ENCODE data around the gene DLX3.

Gene DLX3

DNA sequence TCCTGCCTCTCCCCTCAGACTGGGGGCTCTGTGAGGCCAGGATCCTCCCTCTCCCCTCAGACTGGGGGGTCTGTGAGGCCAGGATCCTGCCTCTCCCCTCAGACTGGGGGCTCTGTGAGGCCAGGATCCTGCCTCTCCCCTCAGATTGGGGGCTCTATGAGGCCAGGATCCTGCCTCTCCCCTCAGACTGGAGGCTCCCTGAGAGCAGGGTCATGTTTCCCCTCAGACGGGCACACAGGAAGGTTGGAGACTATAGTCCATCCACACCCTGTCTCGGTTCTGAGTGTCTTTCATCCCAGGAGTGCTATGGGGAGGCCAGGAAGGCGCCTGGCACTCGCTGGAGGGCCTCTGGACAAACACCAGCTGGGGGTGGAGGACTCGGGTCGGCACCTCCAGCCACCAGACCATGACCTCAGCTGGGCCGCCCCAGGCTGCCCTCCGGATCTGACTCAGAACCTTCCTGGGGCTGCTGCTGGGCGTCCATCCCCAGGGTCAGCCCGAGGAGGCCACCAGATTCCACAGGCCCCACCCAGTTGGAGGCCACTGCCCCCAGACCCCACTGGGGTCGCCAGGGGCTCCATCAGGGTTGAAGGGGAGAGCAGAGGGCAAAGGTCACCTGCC, 48.0 kb downstream of the DLX3 start:
- no peaks in the 10 kb centered on the region for H3K4me1 ChIP-seq (ENCODE audit: control insufficient read depth in 1 of 2, insufficient read depth in 1 of 2, low read depth in 1 of 2, low read length in 1 of 2)
- peaks cover 88% of the 10 kb centered on the region for H3K27me3 ChIP-seq
- no peak overlapping the region for H3K27ac ChIP-seq
- no peaks in the 10 kb centered on the region for H3K9me3 ChIP-seq
- TF ChIP-seq, protein P1, sequence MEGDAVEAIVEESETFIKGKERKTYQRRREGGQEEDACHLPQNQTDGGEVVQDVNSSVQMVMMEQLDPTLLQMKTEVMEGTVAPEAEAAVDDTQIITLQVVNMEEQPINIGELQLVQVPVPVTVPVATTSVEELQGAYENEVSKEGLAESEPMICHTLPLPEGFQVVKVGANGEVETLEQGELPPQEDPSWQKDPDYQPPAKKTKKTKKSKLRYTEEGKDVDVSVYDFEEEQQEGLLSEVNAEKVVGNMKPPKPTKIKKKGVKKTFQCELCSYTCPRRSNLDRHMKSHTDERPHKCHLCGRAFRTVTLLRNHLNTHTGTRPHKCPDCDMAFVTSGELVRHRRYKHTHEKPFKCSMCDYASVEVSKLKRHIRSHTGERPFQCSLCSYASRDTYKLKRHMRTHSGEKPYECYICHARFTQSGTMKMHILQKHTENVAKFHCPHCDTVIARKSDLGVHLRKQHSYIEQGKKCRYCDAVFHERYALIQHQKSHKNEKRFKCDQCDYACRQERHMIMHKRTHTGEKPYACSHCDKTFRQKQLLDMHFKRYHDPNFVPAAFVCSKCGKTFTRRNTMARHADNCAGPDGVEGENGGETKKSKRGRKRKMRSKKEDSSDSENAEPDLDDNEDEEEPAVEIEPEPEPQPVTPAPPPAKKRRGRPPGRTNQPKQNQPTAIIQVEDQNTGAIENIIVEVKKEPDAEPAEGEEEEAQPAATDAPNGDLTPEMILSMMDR (IDR thresholded peaks at IDR 0.05), result no peak
- H3K36me3 ChIP-seq, result no peaks in the 10 kb centered on the region
- H3K4me3 ChIP-seq (ENCODE audit: low read depth in 1 of 2, low read length in 1 of 2), result no peak overlapping the region

DNA sequence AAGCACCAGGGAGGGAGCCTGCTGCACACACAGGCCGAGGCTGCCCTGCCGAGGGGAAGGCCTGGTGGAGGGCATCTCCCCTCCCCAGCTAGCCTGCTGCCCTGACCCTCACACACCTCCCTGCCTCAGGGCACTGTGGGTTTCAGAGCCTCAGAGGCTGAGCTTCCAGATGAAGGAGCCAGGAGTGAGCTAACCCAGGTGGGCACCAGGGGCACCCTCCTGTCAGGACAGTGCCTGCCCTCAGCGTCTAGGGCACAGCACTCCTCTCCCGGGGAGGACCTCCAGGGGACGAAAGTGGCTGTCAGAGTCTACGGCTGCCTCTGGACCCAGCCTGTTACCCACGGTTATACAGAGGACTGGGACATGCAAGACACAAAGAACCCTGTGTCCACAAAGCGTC, 48.8 kb downstream of the DLX3 start:
- no peak overlapping the region for H3K4me3 ChIP-seq (ENCODE audit: low read depth in 1 of 2, low read length in 1 of 2)
- no peak overlapping the region for H3K27ac ChIP-seq
- TF ChIP-seq, protein P1 (IDR thresholded peaks at IDR 0.05), result no peak
- H3K9me3 ChIP-seq, result no peaks in the 10 kb centered on the region
- no peaks in the 10 kb centered on the region for H3K4me1 ChIP-seq (ENCODE audit: control insufficient read depth in 1 of 2, insufficient read depth in 1 of 2, low read depth in 1 of 2, low read length in 1 of 2)
- H3K36me3 ChIP-seq, result no peaks in the 10 kb centered on the region
- peaks cover 85% of the 10 kb centered on the region for H3K27me3 ChIP-seq

DNA sequence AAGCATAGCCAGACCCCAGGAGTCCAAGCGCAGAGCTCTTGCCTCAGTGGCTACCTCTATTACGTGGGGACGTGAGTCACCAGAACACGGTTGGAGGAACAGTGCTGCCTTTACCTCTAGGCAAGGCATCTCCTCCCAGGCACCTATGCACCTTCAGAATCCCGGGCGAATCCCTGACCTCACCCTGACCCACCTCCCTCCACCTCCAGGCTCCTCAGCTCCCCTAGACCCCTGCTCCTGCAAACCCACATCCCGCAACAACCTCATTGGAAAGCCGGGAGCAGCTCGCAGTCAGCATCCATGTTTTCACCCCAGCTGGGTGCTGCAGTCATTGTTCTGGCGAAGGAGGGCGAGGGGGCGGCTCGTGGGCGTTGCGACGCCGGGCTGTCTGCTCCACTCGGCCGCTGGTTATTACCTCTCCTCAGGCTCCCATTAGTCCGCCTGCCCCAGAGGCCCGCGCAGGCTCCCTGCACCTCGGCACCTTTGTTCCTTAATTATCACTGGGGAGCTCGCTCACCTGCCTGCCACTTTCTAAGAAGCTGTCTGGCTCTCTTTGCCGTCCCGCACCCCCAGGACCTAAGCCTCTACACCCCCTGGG, 50.7 kb downstream of the DLX3 start:
- Histone ChIP-seq H3K27me3 (peaks cover 85% of the 10 kb centered on the region), H3K4me1 (ENCODE audit: control insufficient read depth in 1 of 2, insufficient read depth in 1 of 2, low read depth in 1 of 2, low read length in 1 of 2) (peaks cover under 1 to 1% of the 10 kb centered on the region in 2 experiments), H3K4me3 (ENCODE audit: low read depth in 1 of 2, low read length in 1 of 2) (no peak overlapping the region), H3K9me3 (no peaks in the 10 kb centered on the region), H3K27ac (no peak overlapping the region), H3K36me3 (no peaks in the 10 kb centered on the region)
- TF ChIP-seq, protein P1 (IDR thresholded peaks at IDR 0.05), result no peak

DNA sequence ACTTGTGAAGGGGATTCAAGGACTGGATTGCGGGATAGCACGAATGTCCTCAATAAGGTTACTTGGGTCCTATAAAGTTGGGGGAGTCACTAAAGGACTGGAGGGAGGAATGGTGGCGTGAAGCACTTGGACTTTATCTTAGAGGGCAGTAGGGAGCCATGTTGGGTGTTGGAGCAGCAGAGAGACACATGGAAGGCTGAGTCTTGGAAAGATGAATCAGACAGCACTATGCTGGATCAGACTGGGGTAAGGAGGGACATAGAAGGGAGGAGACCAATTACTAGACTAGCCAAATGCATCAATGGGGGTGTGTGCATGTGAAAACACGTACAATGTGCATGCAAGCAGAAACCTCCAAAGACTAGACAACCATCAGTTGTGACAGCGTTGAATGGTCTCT, 52.1 kb downstream of the DLX3 start:
- Histone ChIP-seq H3K36me3 (no peaks in the 10 kb centered on the region), H3K27ac (no peak overlapping the region), H3K4me1 (ENCODE audit: control insufficient read depth in 1 of 2, insufficient read depth in 1 of 2, low read depth in 1 of 2, low read length in 1 of 2) (peaks cover 3 to 4% of the 10 kb centered on the region in 2 experiments), H3K9me3 (no peaks in the 10 kb centered on the region), H3K27me3 (peaks cover 83% of the 10 kb centered on the region), H3K4me3 (ENCODE audit: low read depth in 1 of 2, low read length in 1 of 2) (no peak overlapping the region)
- TF ChIP-seq, protein P1 (IDR thresholded peaks at IDR 0.05), result no peak

DNA sequence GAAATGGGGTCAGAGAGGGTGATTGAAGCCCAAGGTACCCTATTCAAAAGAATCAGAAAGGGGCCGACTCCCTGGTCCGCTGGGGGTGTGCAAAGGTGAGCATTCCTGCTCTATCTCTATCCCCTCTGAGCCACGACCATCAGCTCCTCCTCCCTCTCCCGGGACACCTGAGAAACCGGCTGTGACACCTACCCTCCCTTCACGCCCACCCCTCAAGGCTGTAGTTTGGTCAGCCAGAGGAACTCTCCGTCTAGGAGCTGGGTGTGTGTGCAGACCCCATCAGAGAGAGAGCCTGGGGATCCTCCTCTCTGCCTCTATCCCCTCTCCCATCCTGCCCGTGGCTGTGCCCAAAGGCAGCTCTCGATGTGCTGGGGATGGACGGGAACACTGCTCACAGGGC, 53.6 kb downstream of the DLX3 start:
- H3K36me3 ChIP-seq, result no peaks in the 10 kb centered on the region
- H3K4me3 ChIP-seq (ENCODE audit: low read depth in 1 of 2, low read length in 1 of 2), result no peak overlapping the region
- no peak overlapping the region for H3K27ac ChIP-seq
- no peaks in the 10 kb centered on the region for H3K9me3 ChIP-seq
- peaks cover 82% of the 10 kb centered on the region for H3K27me3 ChIP-seq
- TF ChIP-seq, protein P1 (IDR thresholded peaks at IDR 0.05), result no peak
- peaks cover 3 to 4% of the 10 kb centered on the region in 2 experiments for H3K4me1 ChIP-seq (ENCODE audit: control insufficient read depth in 1 of 2, insufficient read depth in 1 of 2, low read depth in 1 of 2, low read length in 1 of 2)

All from neutrophil (primary cell).